H1 (cell line): ENCODE data around the gene PRICKLE2.

Experiments
- BRCA1 ChIP-seq: IDR thresholded peaks from 2 replicates; pipeline ENCODE4 v1.6.1; 2012; ENCODE audit warnings: low read depth, low read length, improper control_type of control experiment
- JUND ChIP-seq: IDR thresholded peaks from 2 replicates; pipeline ENCODE4 v1.6.1; 2011; ENCODE audit warnings: mild to moderate bottlenecking, improper control_type of control experiment, low read length
- MAFK ChIP-seq: IDR thresholded peaks from 2 replicates; pipeline ENCODE4 v1.6.1; 2012; ENCODE audit warnings: low read depth, mild to moderate bottlenecking, improper control_type of control experiment, low read length
- NANOG ChIP-seq: IDR thresholded peaks from 2 replicates; pipeline ENCODE4 v1.6.1; 2011; ENCODE audit warnings: low read length, low read depth, mild to moderate bottlenecking, inconsistent platforms; ENCODE audit not compliant: insufficient read depth, poor library complexity, severe bottlenecking
- POLR2A ChIP-seq, 2 experiments: IDR thresholded peaks; 1 replicate in 1 of 2; 2 replicates in 1 of 2; pipeline ENCODE4 v1.6.1; 2011; ENCODE audit warnings: low read depth in 2 of 2, low read length in 2 of 2, mild to moderate bottlenecking in 2 of 2; ENCODE audit errors: control extremely low read depth in 1 of 2
- SIN3A ChIP-seq, 2 experiments: IDR thresholded peaks in 1 of 2; conservative IDR thresholded peaks in 1 of 2; 2 replicates each; pipeline ENCODE4 v1.6.1; 2011 to 2012; ENCODE audit warnings: low read length in 2 of 2, improper control_type of control experiment in 1 of 2, low read depth in 1 of 2, mild to moderate bottlenecking in 1 of 2
- SRF ChIP-seq: IDR thresholded peaks from 2 replicates; pipeline ENCODE4 v1.6.1; 2011; ENCODE audit warnings: mild to moderate bottlenecking, low read depth, low read length, moderate library complexity
- TAF1 ChIP-seq: IDR thresholded peaks from 2 replicates; pipeline ENCODE4 v1.6.1; 2011; ENCODE audit warnings: mild to moderate bottlenecking, low read depth, low read length
- TF ChIP-seq, protein P1 (sequence below), 3 experiments: IDR thresholded peaks; 1 replicate in 2 of 3; 2 replicates in 1 of 3; pipeline versions ENCODE4 v1.5.1 to v1.6.1; 2011; ENCODE audit warnings: low read length in 3 of 3, mild to moderate bottlenecking in 3 of 3, inconsistent platforms in 2 of 3, low read depth in 1 of 3, moderate library complexity in 1 of 3; ENCODE audit not compliant: insufficient read depth in 1 of 3; ENCODE audit errors: control extremely low read depth in 1 of 3

DNA sequence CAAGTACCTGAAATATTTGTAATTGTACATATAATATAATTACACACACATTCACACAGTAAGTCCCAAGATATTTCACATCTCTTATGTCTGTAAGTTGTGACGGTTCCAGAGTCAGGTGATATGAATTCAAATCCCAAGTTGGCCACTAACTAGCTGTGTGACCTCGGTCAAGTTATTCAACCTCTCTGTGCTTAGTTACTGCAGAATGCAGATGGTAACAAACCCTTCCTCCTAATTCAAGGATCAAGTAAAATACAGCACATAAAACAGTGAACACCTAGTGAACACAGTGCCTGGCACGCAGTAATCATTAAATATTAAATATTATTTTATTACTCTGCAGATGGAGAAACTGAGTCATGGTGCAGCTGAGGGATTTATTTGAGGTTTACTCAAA is 6.9 kb downstream of the PRICKLE2 start:
- TF ChIP-seq JUND (no peak), POLR2A (IDR thresholded peaks at IDR 0.05; ENCODE audit: control extremely low read depth in 1 of 2, low read depth in 2 of 2, low read length in 2 of 2) (no peak), BRCA1 (no peak), SIN3A (conservative IDR thresholded peaks at IDR 0.05 in 1 of 2, IDR thresholded peaks at IDR 0.05 in 1 of 2; ENCODE audit: low read depth in 1 of 2, low read length in 2 of 2) (no peak), NANOG (no peak), MAFK (no peak), TAF1 (no peak), SRF (no peak)
- TF ChIP-seq, protein P1, sequence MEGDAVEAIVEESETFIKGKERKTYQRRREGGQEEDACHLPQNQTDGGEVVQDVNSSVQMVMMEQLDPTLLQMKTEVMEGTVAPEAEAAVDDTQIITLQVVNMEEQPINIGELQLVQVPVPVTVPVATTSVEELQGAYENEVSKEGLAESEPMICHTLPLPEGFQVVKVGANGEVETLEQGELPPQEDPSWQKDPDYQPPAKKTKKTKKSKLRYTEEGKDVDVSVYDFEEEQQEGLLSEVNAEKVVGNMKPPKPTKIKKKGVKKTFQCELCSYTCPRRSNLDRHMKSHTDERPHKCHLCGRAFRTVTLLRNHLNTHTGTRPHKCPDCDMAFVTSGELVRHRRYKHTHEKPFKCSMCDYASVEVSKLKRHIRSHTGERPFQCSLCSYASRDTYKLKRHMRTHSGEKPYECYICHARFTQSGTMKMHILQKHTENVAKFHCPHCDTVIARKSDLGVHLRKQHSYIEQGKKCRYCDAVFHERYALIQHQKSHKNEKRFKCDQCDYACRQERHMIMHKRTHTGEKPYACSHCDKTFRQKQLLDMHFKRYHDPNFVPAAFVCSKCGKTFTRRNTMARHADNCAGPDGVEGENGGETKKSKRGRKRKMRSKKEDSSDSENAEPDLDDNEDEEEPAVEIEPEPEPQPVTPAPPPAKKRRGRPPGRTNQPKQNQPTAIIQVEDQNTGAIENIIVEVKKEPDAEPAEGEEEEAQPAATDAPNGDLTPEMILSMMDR (IDR thresholded peaks at IDR 0.05; ENCODE audit: control extremely low read depth in 1 of 3, insufficient read depth in 1 of 3, low read depth in 1 of 3, low read length in 3 of 3) = no peak
